SHP77 treated with DMSO at 0.1 percent for 48 hours (cell line): ENCODE measurements around the gene HCFC1R1.

Experiments
- DNase-seq: peaks from one replicate; lab custom pipeline; 2025; lab: John Stamatoyannopoulos, UW

Gene HCFC1R1

DNA sequence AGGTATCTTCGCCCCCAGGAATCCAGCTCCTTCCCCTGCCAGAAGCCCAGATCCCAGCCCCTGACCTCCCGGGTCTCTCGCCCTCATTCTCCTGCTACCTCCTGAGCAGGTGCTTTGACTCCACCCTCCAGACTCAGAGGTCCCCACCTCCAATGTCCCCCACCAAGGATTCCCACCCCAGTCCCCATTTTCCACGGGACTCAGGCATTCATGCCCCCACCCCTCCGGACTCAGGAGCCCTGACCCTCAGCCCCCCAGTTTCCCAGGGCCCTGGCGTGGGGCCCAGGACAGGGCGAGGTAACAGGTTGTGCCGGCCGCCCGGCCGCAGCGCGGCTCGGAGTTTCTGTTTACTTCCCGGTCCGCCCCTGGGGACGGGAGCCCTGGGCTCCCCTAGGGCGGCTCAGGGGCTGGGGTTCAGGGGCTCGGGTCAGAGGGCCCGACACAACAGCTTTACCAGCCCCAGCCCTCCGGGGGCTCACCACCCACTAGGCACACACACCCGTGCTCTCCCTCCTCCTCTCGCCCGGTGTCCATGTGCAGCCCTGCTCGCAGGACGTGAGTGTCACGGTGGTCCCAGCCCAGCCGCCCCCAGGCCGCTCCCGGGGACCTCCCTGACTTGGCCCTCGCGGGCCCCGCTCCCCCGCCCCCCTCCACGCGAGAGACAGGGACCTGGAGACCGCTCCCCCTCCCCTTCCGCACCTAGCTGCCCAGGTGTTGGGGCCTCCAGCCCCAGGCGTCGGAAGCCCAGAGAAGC, 12.4 kb upstream of the HCFC1R1 start:
- DNase-seq, result no peak

DNA sequence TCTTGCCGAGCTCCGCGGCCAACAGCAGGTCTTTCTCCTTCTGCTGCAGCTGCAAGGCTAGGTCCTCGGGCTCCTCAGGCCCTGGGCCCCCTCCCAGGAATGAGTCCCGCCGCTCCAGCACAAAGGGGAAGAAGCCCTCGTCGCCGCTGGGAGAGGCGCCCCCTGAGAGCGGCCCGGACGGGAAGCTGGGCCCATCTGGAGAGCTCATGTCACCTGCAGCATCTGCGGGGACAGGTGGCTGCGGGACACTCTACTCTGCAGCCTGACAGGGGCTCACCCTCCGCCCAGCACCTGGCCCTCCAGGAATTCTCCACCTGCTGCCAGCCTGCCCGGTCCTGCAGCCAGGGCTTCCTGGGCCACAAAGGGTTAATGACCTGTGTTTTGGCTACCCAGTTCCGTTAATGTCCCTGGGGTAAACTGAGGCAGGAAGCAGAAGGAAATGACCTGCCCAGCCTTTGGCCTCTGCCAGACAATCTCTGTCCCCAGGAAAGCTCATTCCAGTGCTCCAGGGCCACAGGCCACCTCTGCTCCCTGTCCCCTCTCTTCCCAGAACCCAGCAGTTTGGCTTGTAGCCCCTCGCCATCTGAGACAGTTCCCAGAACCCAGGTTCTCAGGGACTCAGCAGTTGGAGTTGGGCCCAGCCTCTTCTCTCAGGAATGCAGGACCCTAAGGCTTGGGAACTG, 11.7 kb upstream of the HCFC1R1 start:
- no peak for DNase-seq

DNA sequence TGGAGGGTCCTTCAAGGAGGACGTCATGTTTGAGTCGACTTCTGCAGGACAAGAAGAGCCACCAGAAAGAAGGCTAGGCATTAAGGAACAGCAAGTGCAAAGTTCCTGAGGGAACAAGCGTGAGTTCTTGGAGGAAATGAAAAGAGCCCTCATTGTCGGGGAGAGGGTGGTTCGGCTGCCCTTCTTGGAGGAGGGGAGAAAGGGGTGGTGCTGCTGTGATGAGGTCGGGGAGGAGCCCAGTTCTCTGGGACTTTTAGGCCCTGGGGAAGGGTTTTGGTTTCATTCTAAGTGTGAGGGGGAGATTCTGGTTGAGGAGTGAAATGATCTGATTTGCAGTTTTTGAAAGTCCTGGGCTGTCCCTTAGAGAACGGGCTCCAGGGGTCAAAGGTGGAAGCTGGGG, 8.9 kb upstream of the HCFC1R1 start:
- DNase-seq, result no peak

DNA sequence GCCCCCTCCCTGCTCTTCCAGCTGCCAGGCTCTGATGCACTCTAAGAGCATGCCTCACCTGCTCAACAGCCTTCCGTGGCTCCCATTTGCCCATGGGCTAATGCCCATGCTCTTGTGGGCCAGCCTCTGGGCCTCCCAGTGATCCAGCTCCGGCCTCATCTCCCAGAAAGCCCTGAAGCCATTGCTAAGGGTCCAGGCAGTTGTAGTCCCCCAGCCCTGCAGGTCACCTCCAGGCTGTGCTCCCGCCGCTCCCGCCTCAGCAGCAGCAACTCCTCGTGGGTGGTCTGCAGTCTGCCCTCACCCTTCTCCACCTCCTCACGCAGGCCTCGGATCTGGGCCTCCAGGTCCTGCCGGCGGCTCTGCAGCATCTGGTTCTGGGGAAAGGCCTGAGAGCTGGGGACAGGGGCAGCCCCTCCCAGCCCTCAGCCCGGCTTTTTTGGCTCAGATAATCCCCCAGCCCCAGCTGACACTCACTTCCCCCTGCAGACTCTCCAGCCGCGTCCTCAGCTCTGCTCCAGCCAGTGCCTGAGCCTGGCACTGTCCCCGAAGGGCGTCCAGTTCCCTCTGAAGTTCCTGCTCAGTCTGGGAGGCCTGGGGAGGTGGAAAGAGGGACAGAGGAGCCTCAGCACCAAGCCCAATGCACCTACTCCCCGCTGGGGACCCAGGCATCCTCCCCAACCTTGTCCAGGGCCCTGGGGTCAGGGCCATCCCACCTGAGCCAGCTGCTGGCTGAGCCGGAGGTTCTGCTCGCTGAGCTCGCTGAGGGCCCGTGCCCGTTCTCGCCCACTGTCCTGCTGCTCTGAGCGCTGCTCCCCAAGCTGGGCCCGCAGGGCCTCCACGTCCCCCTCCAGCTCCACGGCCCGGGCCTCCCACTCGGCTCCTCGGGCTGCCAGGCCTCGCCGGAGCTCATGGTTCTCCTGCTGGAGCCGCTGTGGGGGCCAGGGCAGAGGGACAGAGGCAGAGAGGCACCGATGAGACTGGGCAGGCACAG, 6.8 kb upstream of the HCFC1R1 start:
- DNase-seq, result no peak

DNA sequence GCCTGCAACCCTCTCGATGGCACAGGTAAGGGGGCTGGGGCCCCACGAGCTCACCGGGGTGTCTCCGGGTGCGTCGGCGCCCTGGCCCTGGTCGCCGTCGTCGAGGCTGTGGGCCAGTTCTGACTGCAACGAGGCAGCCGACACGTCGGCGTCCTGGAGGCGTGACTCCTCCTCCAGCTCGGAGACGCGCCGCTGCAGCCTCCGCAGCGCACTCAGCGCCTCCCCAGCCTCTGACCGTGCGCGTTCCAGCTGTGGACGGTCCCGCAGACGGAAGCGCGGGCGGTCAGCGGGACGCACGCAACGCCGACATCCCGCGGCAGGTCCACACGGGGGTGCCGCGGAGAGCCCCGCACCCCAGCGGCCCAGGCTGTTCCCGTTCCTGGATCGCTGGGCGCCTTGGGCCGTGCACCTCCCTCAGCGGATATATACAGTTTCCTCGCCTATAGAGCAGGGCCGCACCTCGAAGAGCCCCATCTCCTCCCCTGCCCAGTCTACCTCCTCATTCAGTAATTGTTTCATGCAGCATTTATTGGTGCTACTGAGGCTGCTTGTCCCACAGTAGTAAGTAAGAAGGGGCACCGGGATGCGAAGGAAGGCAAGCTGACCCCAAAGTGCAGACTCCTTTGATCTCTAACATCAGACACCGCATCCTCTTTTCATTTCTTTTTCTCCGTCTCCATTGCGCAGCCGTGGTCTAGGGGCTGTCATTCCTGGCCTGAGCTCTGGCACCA, 5.9 kb upstream of the HCFC1R1 start:
- no peak for DNase-seq

DNA sequence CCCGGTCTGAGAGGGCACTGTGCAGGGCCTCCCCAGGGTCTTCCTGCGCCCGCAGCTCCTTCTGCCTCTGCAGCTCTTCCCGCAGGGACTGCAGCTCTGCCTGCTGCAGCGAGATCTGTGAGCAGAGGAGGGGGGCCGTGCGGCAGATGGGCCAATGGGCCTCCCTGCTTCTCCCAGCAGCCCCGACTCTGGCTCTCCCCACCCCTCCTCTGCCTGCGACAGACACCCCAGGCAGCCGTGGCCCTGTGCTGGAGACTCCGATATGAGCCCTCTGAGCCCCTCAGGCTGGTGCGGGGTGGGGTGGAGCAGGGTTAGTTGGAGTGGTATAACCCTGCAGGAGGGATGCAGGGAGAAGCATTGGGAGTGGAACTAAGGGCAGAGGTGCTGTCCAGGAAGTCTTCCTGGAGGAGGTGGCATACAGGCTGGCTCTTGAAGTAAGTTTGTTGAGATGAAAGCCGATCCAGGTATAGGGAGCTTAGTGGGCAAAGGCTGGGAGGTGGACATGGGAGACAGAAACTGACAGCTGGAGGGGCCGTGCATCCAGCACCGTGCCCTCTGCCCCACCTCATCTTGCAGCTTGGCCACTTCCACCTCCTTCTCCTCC, 5.1 kb upstream of the HCFC1R1 start:
- DNase-seq, result no peak

DNA sequence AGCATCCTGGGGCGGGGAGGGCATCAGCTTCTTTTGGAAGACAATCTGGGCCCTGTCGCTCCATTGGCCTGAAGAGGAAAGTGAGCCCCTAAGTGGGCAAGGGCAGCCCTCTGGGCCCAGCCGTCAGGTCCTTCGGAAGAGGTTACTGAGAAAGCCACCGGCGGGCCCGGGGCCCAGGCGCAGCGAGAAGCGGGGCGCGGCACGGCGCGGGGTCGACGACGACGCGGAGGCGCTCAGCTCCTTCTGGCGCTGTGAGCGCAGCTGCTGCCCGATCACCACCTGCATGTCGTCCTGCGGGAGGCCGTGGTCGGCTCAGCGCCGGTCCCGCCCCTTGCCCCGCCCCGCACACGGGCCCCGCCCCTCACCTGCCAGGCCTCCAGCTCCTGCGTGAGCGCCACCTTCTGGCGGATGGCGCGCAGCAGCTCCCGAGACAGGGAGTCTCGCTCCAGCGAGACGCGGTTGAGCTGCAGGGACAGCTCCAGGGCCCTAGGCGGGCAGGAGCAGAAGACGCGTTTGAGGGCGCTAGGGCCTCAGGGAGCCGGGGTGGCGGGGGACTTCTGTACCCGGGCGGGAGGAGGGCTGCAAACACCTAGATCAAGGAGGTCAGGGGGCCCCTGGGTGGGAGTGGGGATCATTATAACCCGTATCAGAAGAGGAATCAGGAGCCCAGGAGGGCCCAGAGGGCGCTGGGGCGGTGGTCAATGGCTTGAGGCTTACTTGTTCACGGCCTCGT, 4.4 kb upstream of the HCFC1R1 start:
- peak; percentile 53 for DNase-seq

DNA sequence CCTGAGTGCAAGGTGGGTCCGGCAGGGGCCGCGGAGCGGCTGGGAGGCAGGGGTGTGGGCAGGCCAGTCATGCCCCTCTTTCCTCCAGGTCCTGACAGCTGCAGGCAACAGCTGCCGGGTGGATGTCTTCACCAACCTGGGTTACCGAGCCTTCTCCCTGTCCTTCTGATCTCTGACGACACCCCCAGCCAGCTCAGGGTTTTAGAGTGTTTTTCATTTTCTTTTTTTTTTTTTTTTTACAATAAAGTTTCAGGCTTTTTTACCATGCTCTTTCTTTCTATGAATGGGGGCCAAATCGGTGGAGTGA, 3.7 kb upstream of the HCFC1R1 start:
- DNase-seq, result no peak

DNA sequence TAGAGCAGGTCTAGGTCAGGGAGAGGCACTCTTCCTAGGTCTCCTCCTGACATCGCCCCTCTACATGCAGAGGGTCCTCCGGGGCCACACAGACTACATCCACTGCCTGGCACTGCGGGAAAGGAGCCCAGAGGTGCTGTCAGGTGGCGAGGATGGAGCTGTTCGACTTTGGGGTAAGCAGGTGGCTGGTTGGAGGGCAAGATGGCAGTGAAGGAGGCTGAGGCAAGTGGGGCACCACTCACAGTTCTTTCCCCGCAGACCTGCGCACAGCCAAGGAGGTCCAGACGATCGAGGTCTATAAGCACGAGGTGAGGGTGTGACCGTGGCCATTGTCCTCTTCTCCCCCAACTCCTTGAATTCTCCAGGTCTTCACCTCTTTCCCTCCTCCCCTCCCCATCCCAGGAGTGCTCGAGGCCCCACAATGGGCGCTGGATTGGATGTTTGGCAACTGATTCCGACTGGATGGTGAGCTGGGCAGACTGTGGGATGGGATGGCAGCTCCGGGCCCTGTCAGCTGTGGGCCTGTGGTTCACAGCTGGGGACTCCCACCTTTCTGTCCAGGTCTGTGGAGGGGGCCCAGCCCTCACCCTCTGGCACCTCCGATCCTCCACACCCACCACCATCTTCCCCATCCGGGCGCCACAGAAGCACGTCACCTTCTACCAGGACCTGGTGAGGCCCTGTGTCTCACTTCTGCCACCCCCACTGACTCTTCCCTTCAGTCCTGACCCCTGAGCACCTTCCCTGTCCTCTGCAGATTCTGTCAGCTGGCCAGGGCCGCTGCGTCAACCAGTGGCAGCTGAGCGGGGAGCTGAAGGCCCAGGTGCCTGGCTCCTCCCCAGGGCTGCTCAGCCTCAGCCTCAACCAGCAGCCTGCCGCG, 3.1 kb upstream of the HCFC1R1 start:
- no peak for DNase-seq

DNA sequence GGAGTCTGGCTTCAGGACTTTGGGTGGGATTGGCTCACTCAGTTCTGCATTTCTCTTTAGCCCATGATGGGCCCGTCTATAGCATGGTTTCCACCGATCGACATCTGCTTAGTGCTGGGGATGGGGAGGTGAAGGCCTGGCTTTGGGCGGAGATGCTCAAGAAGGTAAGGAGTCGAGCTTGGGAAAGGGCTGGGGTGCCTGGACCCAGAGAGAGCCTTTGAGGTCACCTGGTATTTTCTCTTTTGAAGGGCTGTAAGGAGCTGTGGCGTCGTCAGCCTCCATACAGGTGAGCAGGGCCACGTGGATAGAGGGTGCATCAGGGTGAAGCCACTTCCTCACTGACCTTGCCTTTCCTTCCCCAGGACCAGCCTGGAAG, 2.2 kb upstream of the HCFC1R1 start:
- no peak for DNase-seq

DNA sequence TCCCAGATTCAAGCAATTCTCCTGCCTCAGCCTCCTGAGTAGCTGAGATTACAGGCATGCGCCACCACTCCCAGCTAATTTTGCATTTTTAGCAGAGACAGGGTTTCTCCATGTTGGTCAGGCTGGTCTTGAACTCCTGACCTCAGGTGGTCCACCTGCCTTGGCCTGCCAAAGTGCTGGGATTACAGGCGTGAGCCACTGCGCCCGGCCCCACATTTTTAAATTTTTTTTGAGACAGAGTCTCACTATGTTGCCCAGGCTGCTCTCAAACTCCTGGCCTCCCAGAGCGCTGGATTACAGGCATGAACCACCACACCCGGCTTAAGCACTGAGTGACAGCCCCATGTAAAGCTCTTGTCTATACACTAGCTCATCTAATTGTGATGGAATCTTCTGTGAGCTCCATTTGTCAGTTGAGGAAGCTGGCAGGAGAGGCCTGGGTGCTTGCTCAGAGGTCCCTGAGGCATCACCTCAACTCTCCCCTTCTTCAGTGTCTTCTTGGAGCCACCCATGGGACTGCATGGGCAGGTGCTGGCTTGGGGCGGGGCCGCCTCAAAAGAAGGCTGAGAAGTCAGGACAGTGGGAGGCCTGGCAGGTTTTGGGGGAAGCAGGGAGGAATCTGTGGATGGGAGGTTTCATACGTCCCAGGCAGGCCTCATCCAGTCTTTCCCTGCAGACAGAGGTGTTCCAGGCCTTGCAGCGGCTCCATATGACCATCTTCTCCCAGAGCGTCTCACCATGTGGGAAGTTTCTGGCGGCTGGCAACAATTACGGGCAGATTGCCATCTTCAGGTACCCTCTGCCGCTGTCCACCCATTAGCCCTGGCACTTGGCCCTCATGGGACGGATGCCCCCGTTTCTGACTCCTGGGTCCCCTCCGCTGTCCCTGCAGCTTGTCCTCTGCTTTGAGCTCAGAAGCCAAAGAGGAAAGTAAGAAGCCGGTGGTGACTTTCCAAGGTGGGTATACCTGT, 1.6 kb upstream of the HCFC1R1 start:
- no peak for DNase-seq

DNA sequence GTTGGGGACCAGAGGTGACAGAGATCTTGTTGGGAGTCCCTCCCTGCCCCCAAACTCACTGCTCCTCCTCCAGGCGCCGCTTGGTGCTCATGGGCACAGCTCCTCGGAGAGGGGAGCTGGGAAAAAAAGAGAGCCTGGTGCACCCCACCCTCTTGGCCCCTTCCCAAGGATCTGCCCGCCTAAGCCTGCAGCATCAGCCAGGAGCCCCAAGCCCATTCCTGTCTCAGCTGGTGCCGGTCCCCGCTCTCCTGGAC, 400 bp downstream of the HCFC1R1 start:
- no peak for DNase-seq

DNA sequence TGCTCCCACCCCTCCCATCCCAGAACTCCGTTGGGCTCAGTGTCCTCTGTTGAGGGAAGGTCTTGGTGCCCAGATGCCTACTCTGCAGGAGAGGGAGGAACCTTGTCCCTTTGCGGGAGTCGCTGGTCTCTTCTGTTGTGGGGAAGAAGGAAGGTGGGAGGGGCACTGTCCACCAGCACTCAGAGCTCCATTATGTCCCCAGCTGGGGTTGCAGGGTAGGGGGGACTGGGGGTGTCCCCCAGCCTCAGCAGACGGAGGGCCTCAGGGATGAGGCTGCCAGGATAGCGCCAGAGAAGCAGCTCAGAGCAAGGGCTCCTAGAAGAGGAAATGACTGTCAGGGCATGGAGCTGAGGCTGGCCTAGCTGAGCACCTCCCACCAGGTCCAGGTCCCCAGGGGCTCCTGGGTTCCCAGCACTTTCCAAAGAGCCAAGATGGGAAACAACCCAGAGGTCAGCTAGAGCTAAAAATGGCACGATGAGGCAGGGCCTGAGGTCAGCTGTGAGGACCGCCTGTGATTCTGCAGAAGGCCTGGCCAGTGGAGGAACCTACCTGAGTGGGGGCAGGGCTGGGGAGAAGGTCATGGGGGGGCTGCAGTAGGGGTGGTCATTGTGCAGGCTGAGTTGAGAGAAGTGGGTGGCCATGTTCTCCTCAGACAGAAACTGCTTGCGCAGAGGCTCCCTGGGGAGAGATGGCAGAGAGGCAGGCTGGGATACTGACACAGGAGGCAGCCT, 893 bp downstream of the HCFC1R1 start:
- DNase-seq, result no peak

DNA sequence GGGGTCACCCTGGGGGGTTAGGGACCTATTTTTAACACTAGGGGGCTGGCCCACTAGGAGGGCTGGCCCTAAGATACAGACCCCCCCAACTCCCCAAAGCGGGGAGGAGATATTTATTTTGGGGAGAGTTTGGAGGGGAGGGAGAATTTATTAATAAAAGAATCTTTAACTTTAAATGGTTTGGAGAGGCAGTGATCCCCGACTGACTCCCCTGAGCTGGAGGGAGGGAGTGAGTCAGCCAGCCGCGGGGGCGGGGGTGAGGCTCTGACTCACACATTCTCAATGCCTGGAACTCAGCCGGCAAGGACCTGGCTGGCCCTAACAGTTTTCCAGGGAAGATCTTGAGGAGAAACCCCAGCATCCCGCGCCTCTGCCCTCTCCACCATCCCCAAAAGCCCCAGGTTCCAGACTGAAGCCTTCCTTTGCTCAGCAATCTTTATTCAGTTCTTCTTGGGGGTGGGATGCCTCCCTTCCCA, 1.5 kb downstream of the HCFC1R1 start:
- no peak for DNase-seq

DNA sequence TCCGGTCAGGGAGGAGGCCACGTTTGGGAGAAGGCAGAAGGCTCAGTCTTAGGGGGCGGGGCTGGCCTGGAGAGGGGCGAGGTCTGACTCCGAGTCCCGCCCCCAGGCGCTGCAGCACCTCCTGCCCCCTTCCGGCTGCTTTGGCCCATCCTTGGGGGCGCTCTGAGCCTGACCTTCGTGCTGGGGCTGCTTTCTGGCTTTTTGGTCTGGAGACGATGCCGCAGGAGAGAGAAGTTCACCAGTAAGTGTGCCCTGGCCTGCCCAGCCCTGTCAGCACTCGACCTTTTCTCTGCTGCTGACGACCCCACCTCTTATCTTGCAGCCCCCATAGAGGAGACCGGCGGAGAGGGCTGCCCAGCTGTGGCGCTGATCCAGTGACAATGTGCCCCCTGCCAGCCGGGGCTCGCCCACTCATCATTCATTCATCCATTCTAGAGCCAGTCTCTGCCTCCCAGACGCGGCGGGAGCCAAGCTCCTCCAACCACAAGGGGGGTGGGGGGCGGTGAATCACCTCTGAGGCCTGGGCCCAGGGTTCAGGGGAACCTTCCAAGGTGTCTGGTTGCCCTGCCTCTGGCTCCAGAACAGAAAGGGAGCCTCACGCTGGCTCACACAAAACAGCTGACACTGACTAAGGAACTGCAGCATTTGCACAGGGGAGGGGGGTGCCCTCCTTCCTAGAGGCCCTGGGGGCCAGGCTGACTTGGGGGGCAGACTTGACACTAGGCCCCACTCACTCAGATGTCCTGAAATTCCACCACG, 2.1 kb downstream of the HCFC1R1 start:
- peak; percentile 23 for DNase-seq

DNA sequence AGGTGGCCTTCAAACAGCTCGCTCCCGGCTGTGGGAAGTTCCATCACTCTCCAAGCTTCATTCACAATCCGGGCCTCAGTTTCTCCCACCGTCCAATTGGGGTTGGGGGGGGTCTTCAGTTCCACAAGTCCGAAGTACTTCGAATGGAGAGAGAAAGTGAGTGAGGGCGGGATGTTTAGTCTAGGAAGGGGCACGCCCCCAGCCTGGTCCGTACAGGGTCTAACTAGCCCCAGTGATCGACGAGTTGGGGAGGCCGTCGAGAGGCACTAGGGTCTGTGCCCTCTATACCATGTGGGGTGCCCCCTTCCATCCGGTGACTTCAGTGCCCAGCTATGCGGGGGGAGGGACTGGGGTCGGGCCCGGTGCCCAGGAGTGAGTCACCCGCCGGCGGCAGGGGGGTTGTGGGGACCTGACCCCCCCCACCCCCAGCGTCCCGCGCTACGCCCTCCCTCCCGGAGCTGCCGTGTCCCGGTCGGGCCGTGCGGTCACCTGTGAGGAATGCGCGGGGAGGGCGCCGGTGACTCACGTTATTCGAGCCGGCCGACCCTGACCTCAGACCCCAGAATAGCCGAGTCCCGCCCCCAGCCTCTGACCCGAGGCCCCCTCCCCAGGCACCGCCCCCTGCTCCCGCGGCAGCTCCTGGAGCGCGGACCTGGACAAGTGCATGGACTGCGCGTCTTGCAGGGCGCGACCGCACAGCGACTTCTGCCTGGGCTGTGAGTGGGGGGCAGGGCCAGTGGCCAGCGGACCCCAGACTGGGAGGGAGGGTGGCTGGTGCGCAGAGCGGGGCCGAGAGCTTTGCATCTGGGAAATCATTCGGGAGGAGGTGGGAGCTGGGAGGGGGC, 2.9 kb downstream of the HCFC1R1 start:
- no peak for DNase-seq

DNA sequence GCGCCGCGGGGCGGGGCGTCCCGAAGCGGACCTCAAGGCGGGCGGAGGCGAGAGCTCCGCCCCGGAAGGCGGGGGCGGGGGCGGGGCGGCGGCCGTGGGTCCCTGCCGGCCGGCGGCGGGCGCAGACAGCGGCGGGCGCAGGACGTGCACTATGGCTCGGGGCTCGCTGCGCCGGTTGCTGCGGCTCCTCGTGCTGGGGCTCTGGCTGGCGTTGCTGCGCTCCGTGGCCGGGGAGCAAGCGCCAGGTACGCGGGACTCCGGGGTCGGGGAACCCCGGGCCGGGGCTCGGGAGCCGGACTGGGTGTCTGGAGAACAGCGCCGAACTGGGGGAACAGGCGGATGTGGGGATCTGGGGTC, 3.5 kb downstream of the HCFC1R1 start, which contains the start of gene TNFRSF12A:
TSS of gene TNFRSF12A (plus strand) at position 122 of the 357 bp plus-strand sequence. CDS start at position 152, 30 bp downstream.
- no peak for DNase-seq
